ENCODE measurements around the gene LDHD.

The LDHD gene

DNA sequence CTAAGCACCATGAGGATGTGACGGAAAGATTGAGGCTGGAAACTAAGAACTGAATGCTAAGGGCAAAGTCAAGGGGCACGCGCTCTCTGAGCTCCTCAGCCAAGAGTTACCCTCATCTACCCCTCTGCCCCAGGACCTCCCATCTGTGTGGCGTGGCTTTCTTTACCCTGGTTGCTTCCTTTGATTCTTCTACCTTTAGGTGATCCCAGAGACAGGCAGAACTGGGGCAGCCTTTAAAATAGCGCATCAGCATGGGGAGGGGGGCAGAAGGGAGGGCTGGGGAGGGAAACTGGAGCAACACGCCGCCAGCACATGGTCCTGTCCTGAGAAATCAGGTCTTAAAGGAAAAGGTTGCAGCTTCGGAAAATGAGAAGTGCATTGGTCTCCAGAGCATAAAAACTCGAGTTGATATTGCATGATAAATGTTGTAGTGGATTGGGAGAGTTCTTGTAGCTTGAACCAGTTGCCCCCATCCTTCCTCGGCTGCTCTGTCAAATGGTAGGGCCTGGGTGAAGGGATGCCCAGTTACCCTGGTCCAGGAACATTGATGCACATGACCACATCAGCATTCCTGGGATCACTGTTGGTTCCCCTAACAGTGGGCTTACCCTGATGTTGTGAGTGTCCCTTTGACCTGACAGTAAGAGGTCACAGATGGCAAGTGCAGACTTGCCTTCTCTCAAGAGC, 29.7 kb downstream of the LDHD start:
- Histone ChIP-seq H3K79me2 (ENCODE audit: insufficient read depth, low read length) (no peaks in the 10 kb centered on the region), H3F3A (ENCODE audit: insufficient read depth, low read length) (no peaks in the 10 kb centered on the region), H4K20me1 (ENCODE audit: insufficient read depth, low read length) (no peaks in the 10 kb centered on the region), H3K27ac (ENCODE audit: low read depth, low read length, poor library complexity, severe bottlenecking) (no peak overlapping the region), H3K9me2 (ENCODE audit: low read depth, low read length) (no peaks in the 10 kb centered on the region), H3K36me3 (ENCODE audit: insufficient read depth, low read length) (no peaks in the 10 kb centered on the region), H3K27me3 (ENCODE audit: insufficient read depth, low read length) (peaks cover 4% of the 10 kb centered on the region; the same call in 1 of the 2 replicates), H3K4me2 (ENCODE audit: low read length) (no peak overlapping the region), H3K4me3 (ENCODE audit: low read depth, low read length, poor library complexity, severe bottlenecking) (no peak overlapping the region), H3K9me3 (ENCODE audit: low read length) (no peaks in the 10 kb centered on the region), H2AFZ (ENCODE audit: low read length) (no peak overlapping the region), H3K9ac (ENCODE audit: low read length) (no peak overlapping the region), H3K4me1 (ENCODE audit: insufficient read depth, low read length, severe bottlenecking) (no peaks in the 10 kb centered on the region)
- TF ChIP-seq, protein P1, sequence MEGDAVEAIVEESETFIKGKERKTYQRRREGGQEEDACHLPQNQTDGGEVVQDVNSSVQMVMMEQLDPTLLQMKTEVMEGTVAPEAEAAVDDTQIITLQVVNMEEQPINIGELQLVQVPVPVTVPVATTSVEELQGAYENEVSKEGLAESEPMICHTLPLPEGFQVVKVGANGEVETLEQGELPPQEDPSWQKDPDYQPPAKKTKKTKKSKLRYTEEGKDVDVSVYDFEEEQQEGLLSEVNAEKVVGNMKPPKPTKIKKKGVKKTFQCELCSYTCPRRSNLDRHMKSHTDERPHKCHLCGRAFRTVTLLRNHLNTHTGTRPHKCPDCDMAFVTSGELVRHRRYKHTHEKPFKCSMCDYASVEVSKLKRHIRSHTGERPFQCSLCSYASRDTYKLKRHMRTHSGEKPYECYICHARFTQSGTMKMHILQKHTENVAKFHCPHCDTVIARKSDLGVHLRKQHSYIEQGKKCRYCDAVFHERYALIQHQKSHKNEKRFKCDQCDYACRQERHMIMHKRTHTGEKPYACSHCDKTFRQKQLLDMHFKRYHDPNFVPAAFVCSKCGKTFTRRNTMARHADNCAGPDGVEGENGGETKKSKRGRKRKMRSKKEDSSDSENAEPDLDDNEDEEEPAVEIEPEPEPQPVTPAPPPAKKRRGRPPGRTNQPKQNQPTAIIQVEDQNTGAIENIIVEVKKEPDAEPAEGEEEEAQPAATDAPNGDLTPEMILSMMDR (IDR thresholded peaks at IDR 0.05; ENCODE audit: low read length) = no peak

DNA sequence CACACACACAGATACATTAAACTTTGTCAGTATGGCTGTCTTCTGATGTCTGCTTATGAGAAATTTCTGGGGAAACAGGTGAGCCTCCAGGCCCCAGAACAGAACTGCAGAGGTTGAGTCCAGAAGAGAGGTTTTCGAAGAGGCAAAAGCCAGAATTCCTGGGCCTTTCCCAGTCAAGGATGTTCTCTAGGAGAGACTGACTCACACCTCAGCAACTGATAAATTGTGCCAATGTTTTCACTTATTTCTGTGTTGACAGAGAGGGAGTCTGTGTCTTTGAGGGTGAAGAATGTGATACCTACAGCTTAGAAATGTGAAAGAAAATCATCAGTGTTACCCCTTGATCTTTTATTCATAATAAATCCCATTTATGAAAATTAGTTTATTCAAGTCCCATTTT, 30.3 kb downstream of the LDHD start:
- Histone ChIP-seq H3K9me2 (ENCODE audit: low read depth, low read length) (no peaks in the 10 kb centered on the region), H3K9ac (ENCODE audit: low read length) (no peak overlapping the region), H3F3A (ENCODE audit: insufficient read depth, low read length) (no peaks in the 10 kb centered on the region), H3K27me3 (ENCODE audit: insufficient read depth, low read length) (peaks cover 4% of the 10 kb centered on the region; the same call in 1 of the 2 replicates), H3K4me3 (ENCODE audit: low read depth, low read length, poor library complexity, severe bottlenecking) (no peak overlapping the region), H4K20me1 (ENCODE audit: insufficient read depth, low read length) (no peaks in the 10 kb centered on the region), H3K27ac (ENCODE audit: low read depth, low read length, poor library complexity, severe bottlenecking) (no peak overlapping the region), H3K36me3 (ENCODE audit: insufficient read depth, low read length) (no peaks in the 10 kb centered on the region), H3K4me1 (ENCODE audit: insufficient read depth, low read length, severe bottlenecking) (no peaks in the 10 kb centered on the region), H3K79me2 (ENCODE audit: insufficient read depth, low read length) (no peaks in the 10 kb centered on the region), H3K4me2 (ENCODE audit: low read length) (no peak overlapping the region), H3K9me3 (ENCODE audit: low read length) (no peaks in the 10 kb centered on the region), H2AFZ (ENCODE audit: low read length) (no peak overlapping the region)
- TF ChIP-seq, protein P1 (IDR thresholded peaks at IDR 0.05; ENCODE audit: low read length) = no peak
- TF ChIP-seq EZH2 (IDR thresholded peaks at IDR 0.05; ENCODE audit: borderline replicate concordance, low read length) = no peak

DNA sequence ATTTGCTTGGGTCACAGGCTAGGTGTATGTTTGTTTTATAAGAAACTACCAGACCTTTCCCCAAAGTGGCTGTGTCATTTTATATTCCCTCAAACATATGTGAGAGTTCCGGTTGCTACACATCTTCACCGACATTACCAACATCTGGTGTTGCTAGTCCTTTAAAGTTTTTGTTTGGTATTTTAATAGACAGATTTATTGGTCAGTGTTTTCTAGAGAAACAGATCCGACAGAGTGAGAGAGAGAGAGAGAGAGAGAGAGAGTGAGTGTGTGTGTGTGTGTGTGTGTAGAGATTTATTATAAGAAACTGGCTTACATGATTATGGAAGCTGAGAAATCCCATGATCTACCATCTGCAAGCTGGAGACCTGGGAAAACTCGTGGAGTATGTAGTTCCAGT, 31.0 kb downstream of the LDHD start:
- H3K9me3 ChIP-seq (ENCODE audit: low read length) = no peaks in the 10 kb centered on the region
- H3K4me3 ChIP-seq (ENCODE audit: low read depth, low read length, poor library complexity, severe bottlenecking) = no peak overlapping the region
- no peaks in the 10 kb centered on the region for H3K36me3 ChIP-seq (ENCODE audit: insufficient read depth, low read length)
- no peak overlapping the region for H2AFZ ChIP-seq (ENCODE audit: low read length)
- no peaks in the 10 kb centered on the region for H3K79me2 ChIP-seq (ENCODE audit: insufficient read depth, low read length)
- no peak overlapping the region for H3K27ac ChIP-seq (ENCODE audit: low read depth, low read length, poor library complexity, severe bottlenecking)
- H3K9me2 ChIP-seq (ENCODE audit: low read depth, low read length) = no peaks in the 10 kb centered on the region
- no peak overlapping the region for H3K4me2 ChIP-seq (ENCODE audit: low read length)
- H3F3A ChIP-seq (ENCODE audit: insufficient read depth, low read length) = no peaks in the 10 kb centered on the region
- H3K9ac ChIP-seq (ENCODE audit: low read length) = no peak overlapping the region
- no peaks in the 10 kb centered on the region for H3K4me1 ChIP-seq (ENCODE audit: insufficient read depth, low read length, severe bottlenecking)
- H4K20me1 ChIP-seq (ENCODE audit: insufficient read depth, low read length) = no peaks in the 10 kb centered on the region
- H3K27me3 ChIP-seq (ENCODE audit: insufficient read depth, low read length) = peaks cover 4% of the 10 kb centered on the region; the same call in 1 of the 2 replicates
- TF ChIP-seq, protein P1 (IDR thresholded peaks at IDR 0.05; ENCODE audit: low read length) = no peak
- TF ChIP-seq EZH2 (IDR thresholded peaks at IDR 0.05; ENCODE audit: borderline replicate concordance, low read length) = no peak

Measured in OCI-LY1 (cell line).